HCT116 (cell line): ENCODE results near the gene PDE6H.

ENCODE experiments used
- ELF1 ChIP-seq: IDR thresholded peaks from 2 replicates; pipeline ENCODE4 v1.6.1; 2012; ENCODE audit warnings: low read depth, borderline replicate concordance
- EZH2 ChIP-seq: fragments of 200-600 bp; sonication (generic); IDR thresholded peaks from 2 replicates; pipeline ENCODE4 v1.6.1; 2017; ENCODE audit warnings: antibody characterized with exemption, mixed run types
- JUND ChIP-seq: IDR thresholded peaks from 2 replicates; pipeline ENCODE4 v1.6.1; 2012
- POLR2A ChIP-seq: IDR thresholded peaks from 2 replicates; pipeline ENCODE4 v1.7.0; 2011; ENCODE audit warnings: borderline replicate concordance; ENCODE audit not compliant: insufficient read depth, insufficient read length; ENCODE audit errors: extremely low read depth
- POLR2AphosphoS5 ChIP-seq: IDR thresholded peaks from 2 replicates; pipeline ENCODE4 v1.6.1; 2011; ENCODE audit warnings: mild to moderate bottlenecking, low read depth, low read length, moderate library complexity
- SIN3A ChIP-seq: IDR thresholded peaks from 2 replicates; pipeline ENCODE4 v1.6.1; 2012; ENCODE audit warnings: low read depth
- ZFX ChIP-seq: fragments of 450-650 bp; IDR thresholded peaks from 2 replicates; pipeline ENCODE4 v1.6.1; 2017
- ZNF274 ChIP-seq: fragments of 200-500 bp; sonication (Bioruptor generic); IDR thresholded peaks from 2 replicates; pipeline ENCODE4 v1.6.1; 2014; ENCODE audit warnings: mild to moderate bottlenecking, low read depth, low read length, inconsistent platforms
- TF ChIP-seq, protein P1 (sequence below), 3 experiments: fragments of 200-600 bp in 1 of 3; sonication (generic) in 1 of 3; IDR thresholded peaks in 2 of 3; conservative IDR thresholded peaks in 1 of 3; 2 replicates each; pipeline ENCODE4 v1.5.1; 2012 to 2017; ENCODE audit warnings: low read depth in 2 of 3, low read length in 2 of 3, antibody characterized with exemption in 1 of 3, borderline replicate concordance in 1 of 3, control low read depth in 1 of 3, mild to moderate bottlenecking in 1 of 3, mixed read lengths in 1 of 3, mixed run types in 1 of 3, moderate library complexity in 1 of 3; ENCODE audit not compliant: insufficient read depth in 1 of 3
- TF ChIP-seq, protein P2 (sequence below): IDR thresholded peaks from 2 replicates; pipeline ENCODE4 v1.6.1; 2012
- TF ChIP-seq, protein P3 (sequence below): IDR thresholded peaks from 2 replicates; pipeline ENCODE4 v1.6.1; 2012

DNA sequence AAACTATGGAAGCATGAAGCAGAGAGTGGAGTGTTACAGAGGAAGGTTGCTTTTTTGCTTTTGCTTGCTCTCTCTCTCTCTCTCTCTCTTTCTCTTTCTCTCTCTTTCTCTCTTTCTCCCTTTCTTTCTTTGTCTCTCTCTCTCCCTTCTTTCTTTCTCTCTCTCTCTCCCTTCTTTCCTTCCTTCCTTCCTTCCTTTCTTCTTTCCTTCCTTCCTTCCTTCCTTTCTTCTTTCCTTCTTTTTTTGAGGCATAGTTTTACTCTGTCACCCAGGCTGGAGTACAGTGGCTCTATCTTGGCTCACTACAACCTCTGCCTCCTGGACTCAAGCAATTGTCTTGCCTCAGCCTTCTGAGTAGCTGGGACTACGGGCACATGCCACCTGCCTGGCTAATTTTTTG lies 19.1 kb upstream of the PDE6H start:
- TF ChIP-seq, protein P1, sequence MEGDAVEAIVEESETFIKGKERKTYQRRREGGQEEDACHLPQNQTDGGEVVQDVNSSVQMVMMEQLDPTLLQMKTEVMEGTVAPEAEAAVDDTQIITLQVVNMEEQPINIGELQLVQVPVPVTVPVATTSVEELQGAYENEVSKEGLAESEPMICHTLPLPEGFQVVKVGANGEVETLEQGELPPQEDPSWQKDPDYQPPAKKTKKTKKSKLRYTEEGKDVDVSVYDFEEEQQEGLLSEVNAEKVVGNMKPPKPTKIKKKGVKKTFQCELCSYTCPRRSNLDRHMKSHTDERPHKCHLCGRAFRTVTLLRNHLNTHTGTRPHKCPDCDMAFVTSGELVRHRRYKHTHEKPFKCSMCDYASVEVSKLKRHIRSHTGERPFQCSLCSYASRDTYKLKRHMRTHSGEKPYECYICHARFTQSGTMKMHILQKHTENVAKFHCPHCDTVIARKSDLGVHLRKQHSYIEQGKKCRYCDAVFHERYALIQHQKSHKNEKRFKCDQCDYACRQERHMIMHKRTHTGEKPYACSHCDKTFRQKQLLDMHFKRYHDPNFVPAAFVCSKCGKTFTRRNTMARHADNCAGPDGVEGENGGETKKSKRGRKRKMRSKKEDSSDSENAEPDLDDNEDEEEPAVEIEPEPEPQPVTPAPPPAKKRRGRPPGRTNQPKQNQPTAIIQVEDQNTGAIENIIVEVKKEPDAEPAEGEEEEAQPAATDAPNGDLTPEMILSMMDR (IDR thresholded peaks at IDR 0.05 in 2 of 3, conservative IDR thresholded peaks at IDR 0.05 in 1 of 3; ENCODE audit: borderline replicate concordance in 1 of 3, insufficient read depth in 1 of 3, low read depth in 2 of 3, low read length in 2 of 3): no peak
- TF ChIP-seq SIN3A: no peak
- TF ChIP-seq JUND: no peak
- TF ChIP-seq POLR2AphosphoS5: no peak
- no peak for TF ChIP-seq POLR2A
- no peak for TF ChIP-seq ZFX
- no peak for TF ChIP-seq ZNF274
- no peak for TF ChIP-seq EZH2
- TF ChIP-seq, protein P2, sequence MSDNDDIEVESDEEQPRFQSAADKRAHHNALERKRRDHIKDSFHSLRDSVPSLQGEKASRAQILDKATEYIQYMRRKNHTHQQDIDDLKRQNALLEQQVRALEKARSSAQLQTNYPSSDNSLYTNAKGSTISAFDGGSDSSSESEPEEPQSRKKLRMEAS: no peak
- TF ChIP-seq, protein P3, sequence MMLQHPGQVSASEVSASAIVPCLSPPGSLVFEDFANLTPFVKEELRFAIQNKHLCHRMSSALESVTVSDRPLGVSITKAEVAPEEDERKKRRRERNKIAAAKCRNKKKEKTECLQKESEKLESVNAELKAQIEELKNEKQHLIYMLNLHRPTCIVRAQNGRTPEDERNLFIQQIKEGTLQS: no peak
- TF ChIP-seq ELF1: no peak
